ENCODE measurements around the gene APOH.
"Not testable (repeated sequence)": the region's sequence is repeated elsewhere in the genome, so short reads cannot be mapped to it uniquely, and the experiment has no call there.

The APOH gene

GRCh38 chr17:66228887-66229782 is at the start of gene APOH:
Gene APOH (minus strand): TSS chr17:66229415. CDS start chr17:66229379, 36 bp downstream.
- no peak for DNase-seq

GRCh38 chr17:66277191-66277590 is 48.0 kb upstream of the APOH start:
- DNase-seq, result no peak

GRCh38 chr17:66276328-66276937 is 47.2 kb upstream of the APOH start:
- no peak for DNase-seq

- DNase-seq, result no peak
Observed at GRCh38 chr17:66275651-66276050, 46.4 kb upstream of the APOH start.

- DNase-seq, result no peak
Observed at GRCh38 chr17:66273586-66273848, 44.3 kb upstream of the APOH start.

- DNase-seq, result no peak
Observed at GRCh38 chr17:66272811-66273585, 43.8 kb upstream of the APOH start.

- DNase-seq, result no peak
Observed at GRCh38 chr17:66271512-66271911, 42.3 kb upstream of the APOH start.

- DNase-seq, result no peak
Observed at GRCh38 chr17:66270106-66270505, 40.9 kb upstream of the APOH start.

GRCh38 chr17:66268247-66268927 is 39.2 kb upstream of the APOH start:
- no peak for DNase-seq

GRCh38 chr17:66264696-66265095 is 35.5 kb upstream of the APOH start:
- DNase-seq, result no peak

- DNase-seq, result no peak
Observed at GRCh38 chr17:66262767-66263166, 33.6 kb upstream of the APOH start.

GRCh38 chr17:66260688-66261087 is 31.5 kb upstream of the APOH start:
- no peak for DNase-seq

- no peak for DNase-seq
Observed at GRCh38 chr17:66260275-66260674, 31.1 kb upstream of the APOH start.

- no peak for DNase-seq
Observed at GRCh38 chr17:66255527-66255971, 26.3 kb upstream of the APOH start.

- peak; percentile 22 for DNase-seq
Observed at GRCh38 chr17:66255112-66255511, 25.9 kb upstream of the APOH start.

- DNase-seq, result not testable (repeated sequence)
Observed at GRCh38 chr17:66253458-66253857, 24.2 kb upstream of the APOH start.

- no peak for DNase-seq
Observed at GRCh38 chr17:66250686-66251085, 21.5 kb upstream of the APOH start.

- no peak for DNase-seq
Observed at GRCh38 chr17:66248285-66248684, 19.1 kb upstream of the APOH start.

GRCh38 chr17:66241839-66242238 is 12.6 kb upstream of the APOH start:
- no peak for DNase-seq

GRCh38 chr17:66240630-66241029 is 11.4 kb upstream of the APOH start:
- DNase-seq, result no peak

- no peak for DNase-seq
Observed at GRCh38 chr17:66240013-66240412, 10.8 kb upstream of the APOH start.

- DNase-seq, result no peak
Observed at GRCh38 chr17:66235377-66235994, 6.3 kb upstream of the APOH start.

- DNase-seq, result no peak
Observed at GRCh38 chr17:66234611-66235010, 5.4 kb upstream of the APOH start.

Measured in activated T-cell treated with anti-CD3 and anti-CD28 coated beads for 4 hours (primary cell).